Keratinocyte (primary cell): ENCODE results near the gene DCAF7. TPM values are rescaled to one million over a fixed set of nuclear protein-coding genes. Genes with fewer than 3 reads are reported as not detected.

Experiments
- DNase-seq: peaks from one replicate; pipeline ENCODE4 v3.0.0-alpha.2; 2011; ENCODE audit warnings: low read depth, missing footprints, low spot score
- FAIRE-seq: peaks from 2 replicates; lab custom pipeline; 2011; peaks lifted over from hg19 to GRCh38; lab: Jason Lieb, UNC
- H2AFZ ChIP-seq: 2 replicates; pipeline ENCODE4 v1.6.0; 2012; ENCODE audit warnings: low read length, control low read depth, inconsistent platforms; ENCODE audit not compliant: control insufficient read depth
- H3K27ac ChIP-seq: 2 replicates; pipeline ENCODE4 v1.5.1; 2011; ENCODE audit warnings: low read length; ENCODE audit not compliant: control insufficient read depth, insufficient read depth
- H3K27me3 ChIP-seq: 3 replicates; pipeline ENCODE4 v1.6.0; 2011; ENCODE audit warnings: low read length; ENCODE audit not compliant: control insufficient read depth, insufficient read depth; ENCODE audit errors: extremely low read depth
- H3K36me3 ChIP-seq, 2 experiments: 2 replicates in 1 of 2; 3 replicates in 1 of 2; pipeline ENCODE4 v1.5.1; 2011; ENCODE audit warnings: low read length in 2 of 2, mild to moderate bottlenecking in 1 of 2; ENCODE audit not compliant: control insufficient read depth in 2 of 2, insufficient read depth in 2 of 2; ENCODE audit errors: extremely low read depth in 1 of 2
- H3K4me1 ChIP-seq: 3 replicates; pipeline ENCODE4 v1.5.1; 2011; ENCODE audit warnings: low read length; ENCODE audit not compliant: control insufficient read depth, insufficient read depth; ENCODE audit errors: extremely low read depth
- H3K4me2 ChIP-seq: 3 replicates; pipeline ENCODE4 v1.6.0; 2011; ENCODE audit warnings: low read depth, low read length; ENCODE audit not compliant: control insufficient read depth, insufficient read depth; ENCODE audit errors: extremely low read depth
- H3K4me3 ChIP-seq, 3 experiments: fragments of 200-600 bp in 1 of 3; sonication (generic) in 1 of 3; 2 replicates in 2 of 3; 3 replicates in 1 of 3; pipeline ENCODE4 v1.5.1; 2011 to 2016; ENCODE audit warnings: low read length in 3 of 3, mild to moderate bottlenecking in 3 of 3, control low read depth in 2 of 3, inconsistent platforms in 1 of 3, low read depth in 1 of 3, mixed read lengths in 1 of 3, mixed run types in 1 of 3, moderate library complexity in 1 of 3; ENCODE audit not compliant: control insufficient read depth in 2 of 3, insufficient read depth in 2 of 3; ENCODE audit errors: extremely low read depth in 1 of 3
- H3K79me2 ChIP-seq: 2 replicates; pipeline ENCODE4 v1.6.0; 2012; ENCODE audit warnings: low read length; ENCODE audit not compliant: control insufficient read depth, insufficient read depth
- H3K9ac ChIP-seq: 3 replicates; pipeline ENCODE4 v1.6.0; 2011; ENCODE audit warnings: low read length; ENCODE audit not compliant: control insufficient read depth, insufficient read depth; ENCODE audit errors: extremely low read depth
- H3K9me1 ChIP-seq: 3 replicates; pipeline ENCODE4 v1.6.0; 2011; ENCODE audit warnings: low read length; ENCODE audit not compliant: control insufficient read depth, insufficient read depth; ENCODE audit errors: extremely low read depth
- H3K9me3 ChIP-seq: 2 replicates; pipeline ENCODE4 v1.5.1; 2012; ENCODE audit warnings: low read depth, low read length; ENCODE audit not compliant: control insufficient read depth
- H4K20me1 ChIP-seq: 3 replicates; pipeline ENCODE4 v1.6.0; 2011; ENCODE audit warnings: low read length; ENCODE audit not compliant: control insufficient read depth, insufficient read depth; ENCODE audit errors: extremely low read depth
- EZH2 ChIP-seq: IDR thresholded peaks from one replicate; pipeline ENCODE4 v1.6.1; 2012; ENCODE audit warnings: inconsistent platforms, mild to moderate bottlenecking, low read length, moderate library complexity
- dilution Hi-C: fragments of 300-500 bp; cut with MboI; formaldehyde crosslinking; loops from one replicate; pipeline ENCODE4 v1.7.0; 2020; ENCODE audit warnings: low sequenced_read_pairs; ENCODE audit not compliant: extremely low pct_ligation_motif_present
- polyA plus RNA-seq, 5 experiments: library from polyadenylated mRNA; depleted of rRNA in 3 of 5; stranded (reverse) in 3 of 5; stranded (forward) in 1 of 5; unstranded in 1 of 5; fragments of >200 nt; gene quantifications; 1 replicate in 1 of 5; 2 replicates in 3 of 5; 3 replicates in 1 of 5; pipeline versions ENCODE4 v1.2.1 to v1.2.3, GENCODE V29; 2011 to 2012; ENCODE audit warnings: missing spikeins in 2 of 5, low read depth in 1 of 5, low replicate concordance in 1 of 5
- TF ChIP-seq, protein P1 (sequence below), 3 experiments: IDR thresholded peaks in 1 of 3; conservative IDR thresholded peaks in 1 of 3; optimal IDR thresholded peaks in 1 of 3; 2 replicates in 2 of 3; 3 replicates in 1 of 3; pipeline versions ENCODE3 to v1.5.1; 2011; ENCODE audit warnings: low read length in 3 of 3, mild to moderate bottlenecking in 3 of 3, moderate library complexity in 2 of 3, control low read depth in 1 of 3, inconsistent platforms in 1 of 3; ENCODE audit not compliant: insufficient read depth in 2 of 3; ENCODE audit errors: extremely low read depth in 1 of 3

The DCAF7 gene
- polyA plus RNA-seq, 1 donor (not counting 4 experiments of a cell fraction or from before 2014, with no cell fraction given) = 32.6 TPM

- no peak overlapping the region for H3K4me2 ChIP-seq
- H3K36me3 ChIP-seq = no peaks in the 10 kb centered on the region
- no peak overlapping the region for H3K9ac ChIP-seq
- TF ChIP-seq EZH2 = no peak
- TF ChIP-seq, protein P1, sequence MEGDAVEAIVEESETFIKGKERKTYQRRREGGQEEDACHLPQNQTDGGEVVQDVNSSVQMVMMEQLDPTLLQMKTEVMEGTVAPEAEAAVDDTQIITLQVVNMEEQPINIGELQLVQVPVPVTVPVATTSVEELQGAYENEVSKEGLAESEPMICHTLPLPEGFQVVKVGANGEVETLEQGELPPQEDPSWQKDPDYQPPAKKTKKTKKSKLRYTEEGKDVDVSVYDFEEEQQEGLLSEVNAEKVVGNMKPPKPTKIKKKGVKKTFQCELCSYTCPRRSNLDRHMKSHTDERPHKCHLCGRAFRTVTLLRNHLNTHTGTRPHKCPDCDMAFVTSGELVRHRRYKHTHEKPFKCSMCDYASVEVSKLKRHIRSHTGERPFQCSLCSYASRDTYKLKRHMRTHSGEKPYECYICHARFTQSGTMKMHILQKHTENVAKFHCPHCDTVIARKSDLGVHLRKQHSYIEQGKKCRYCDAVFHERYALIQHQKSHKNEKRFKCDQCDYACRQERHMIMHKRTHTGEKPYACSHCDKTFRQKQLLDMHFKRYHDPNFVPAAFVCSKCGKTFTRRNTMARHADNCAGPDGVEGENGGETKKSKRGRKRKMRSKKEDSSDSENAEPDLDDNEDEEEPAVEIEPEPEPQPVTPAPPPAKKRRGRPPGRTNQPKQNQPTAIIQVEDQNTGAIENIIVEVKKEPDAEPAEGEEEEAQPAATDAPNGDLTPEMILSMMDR (optimal IDR thresholded peaks at IDR 0.05 in 1 of 3, IDR thresholded peaks at IDR 0.05 in 1 of 3, conservative IDR thresholded peaks at IDR 0.05 in 1 of 3; ENCODE audit: extremely low read depth in 1 of 3, insufficient read depth in 2 of 3, low read length in 3 of 3) = no peak
- no peaks in the 10 kb centered on the region for H3K9me1 ChIP-seq
- H3K79me2 ChIP-seq = no peaks in the 10 kb centered on the region
- peaks cover 9% of the 10 kb centered on the region for H3K27me3 ChIP-seq
- no peaks in the 10 kb centered on the region for H3K9me3 ChIP-seq
- H4K20me1 ChIP-seq = no peaks in the 10 kb centered on the region
- dilution Hi-C loops = no loop called here
- H3K27ac ChIP-seq = no peak overlapping the region
- H3K4me1 ChIP-seq = no peaks in the 10 kb centered on the region
- DNase-seq = no peak
- no peak overlapping the region for H2AFZ ChIP-seq
- H3K4me3 ChIP-seq = no peak overlapping the region
- no peak for FAIRE-seq
These were observed 33.1 kb upstream of the DCAF7 start for GRCh38 chr17:63516910-63517824.

- Histone ChIP-seq H4K20me1 (no peaks in the 10 kb centered on the region), H3K9ac (no peak overlapping the region), H3K27ac (no peak overlapping the region), H3K27me3 (peaks cover 9% of the 10 kb centered on the region), H3K9me1 (no peaks in the 10 kb centered on the region), H3K4me3 (no peak overlapping the region), H3K4me2 (no peak overlapping the region), H3K4me1 (no peaks in the 10 kb centered on the region), H3K36me3 (no peaks in the 10 kb centered on the region), H3K79me2 (no peaks in the 10 kb centered on the region), H3K9me3 (no peaks in the 10 kb centered on the region), H2AFZ (no peak overlapping the region)
- FAIRE-seq (no peak), DNase-seq (no peak)
- dilution Hi-C loops = no loop called here
- TF ChIP-seq, protein P1 (optimal IDR thresholded peaks at IDR 0.05 in 1 of 3, IDR thresholded peaks at IDR 0.05 in 1 of 3, conservative IDR thresholded peaks at IDR 0.05 in 1 of 3; ENCODE audit: extremely low read depth in 1 of 3, insufficient read depth in 2 of 3, low read length in 3 of 3) = no peak
- TF ChIP-seq EZH2 = no peak
These were observed 32.3 kb upstream of the DCAF7 start for GRCh38 chr17:63517825-63518534.
